Ectodermal cell (in vitro differentiated cells): Measurements from ENCODE around the gene MROH8.

Experiments used
- H3K27ac ChIP-seq: 2 replicates; pipeline ENCODE4 v1.7.0; 2013; ENCODE audit warnings: mild to moderate bottlenecking, low read depth, low read length; ENCODE audit not compliant: insufficient read depth, poor library complexity, severe bottlenecking
- H3K27me3 ChIP-seq: 2 replicates; pipeline ENCODE4 v1.7.0; 2013; ENCODE audit warnings: mild to moderate bottlenecking, low read length; ENCODE audit not compliant: insufficient read depth, control insufficient read depth, poor library complexity, severe bottlenecking
- H3K36me3 ChIP-seq: one replicate; pipeline ENCODE4 v1.7.0; 2013; ENCODE audit warnings: low read length; ENCODE audit not compliant: control insufficient read depth, insufficient read depth
- H3K4me1 ChIP-seq: one replicate; pipeline ENCODE4 v1.7.0; 2013; ENCODE audit warnings: low read length; ENCODE audit not compliant: control insufficient read depth, insufficient read depth
- H3K4me3 ChIP-seq: 2 replicates; pipeline ENCODE4 v1.7.0; 2013; ENCODE audit warnings: low read depth, low read length, control low read depth; ENCODE audit not compliant: insufficient read depth
- H3K9me3 ChIP-seq: 2 replicates; pipeline ENCODE4 v1.7.0; 2013; ENCODE audit warnings: mild to moderate bottlenecking, low read length, moderate library complexity; ENCODE audit not compliant: control insufficient read depth
- WGBS, 2 experiments: methylation state at CpG; one replicate each; pipeline ENCODE4 v1.1.7; 2013; ENCODE audit warnings: missing lambda C conversion rate in 2 of 2; 5-methylcytosine and 5-hydroxymethylcytosine counted together

MROH8 gene

DNA sequence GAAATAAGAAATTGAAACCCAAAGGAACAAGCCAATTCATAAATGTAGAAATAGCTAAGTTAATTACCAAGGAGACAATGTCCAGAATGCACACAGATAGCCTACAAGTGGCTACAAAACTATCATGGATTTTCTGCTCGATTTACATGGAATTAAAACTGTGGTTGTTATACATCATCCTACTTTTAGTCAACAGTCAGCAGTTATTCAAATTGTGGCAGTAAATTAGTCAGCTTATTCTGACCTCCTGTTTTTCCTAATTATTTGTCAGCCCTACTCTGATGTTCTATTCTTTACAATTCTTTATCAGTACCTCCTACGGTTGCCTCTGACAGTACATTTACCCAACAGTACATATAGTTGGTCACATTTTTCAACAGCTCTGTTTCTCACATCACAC is 113.2 kb downstream of the MROH8 start:
- peaks cover 10% of the 10 kb centered on the region for H3K36me3 ChIP-seq
- H3K9me3 ChIP-seq, result no peaks in the 10 kb centered on the region
- no peaks in the 10 kb centered on the region for H3K27me3 ChIP-seq
- H3K4me3 ChIP-seq, result no peak overlapping the region
- WGBS, 2 experiments, result 89 to 94% methylated on average over 2 of the region's 2 CpGs
- H3K4me1 ChIP-seq, result no peaks in the 10 kb centered on the region
- H3K27ac ChIP-seq, result no peak overlapping the region

DNA sequence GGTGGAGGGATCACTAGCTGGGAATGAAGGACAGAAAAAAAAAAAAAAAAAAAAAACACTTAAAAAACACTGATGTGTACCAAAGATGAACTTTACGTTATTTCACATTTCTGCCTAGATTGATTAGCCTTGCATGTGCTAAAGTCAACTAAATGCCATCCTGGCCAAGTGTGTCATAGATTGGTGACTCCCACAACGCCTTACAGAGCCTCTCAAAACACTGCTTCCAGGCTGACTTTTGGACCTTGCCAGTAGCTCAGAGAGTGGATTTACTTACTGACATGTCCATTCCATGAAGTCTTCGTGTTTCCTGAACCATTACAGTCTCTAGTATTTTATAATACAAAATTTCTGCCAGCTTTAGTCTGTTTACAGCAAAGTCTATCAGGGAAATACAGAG is 124.1 kb downstream of the MROH8 start:
- no peaks in the 10 kb centered on the region for H3K4me1 ChIP-seq
- no peaks in the 10 kb centered on the region for H3K27me3 ChIP-seq
- WGBS, 2 experiments, result 94 to 100% methylated on average over 3 of the region's 3 CpGs
- no peaks in the 10 kb centered on the region for H3K9me3 ChIP-seq
- no peak overlapping the region for H3K27ac ChIP-seq
- no peak overlapping the region for H3K4me3 ChIP-seq
- H3K36me3 ChIP-seq, result peaks cover 25% of the 10 kb centered on the region

DNA sequence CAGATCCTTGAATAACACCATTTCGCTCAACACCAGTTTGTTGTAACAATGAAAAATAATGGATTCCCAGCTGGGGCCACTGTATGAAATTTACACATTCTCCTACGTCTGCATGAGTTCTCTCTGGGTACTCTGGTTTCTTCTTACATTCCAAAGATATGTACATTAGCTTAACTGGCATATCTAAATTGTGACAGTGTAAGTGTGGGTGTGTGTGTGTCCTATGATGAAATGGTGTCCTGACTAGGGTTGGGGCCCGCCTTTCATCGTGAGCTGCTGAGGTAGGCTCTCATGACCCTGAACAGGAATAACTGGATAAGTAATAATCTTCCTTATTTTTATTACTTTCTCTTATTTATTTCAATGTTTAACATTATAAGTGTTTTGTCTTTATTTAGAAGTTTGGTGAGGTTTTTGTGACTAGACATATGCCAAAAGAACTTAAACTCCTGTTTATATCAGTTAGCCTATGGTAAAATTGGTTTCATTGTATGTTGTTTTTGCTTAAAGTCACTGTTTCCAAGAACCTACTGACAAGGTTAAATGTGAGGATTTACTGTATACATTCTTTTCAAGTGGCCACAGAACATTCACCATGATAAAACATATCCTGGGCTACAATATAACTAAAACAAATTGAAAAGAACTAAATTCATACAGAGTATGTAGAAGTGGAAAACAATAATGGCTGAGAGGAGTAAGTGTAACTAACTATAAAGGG is 126.0 kb downstream of the MROH8 start:
- no peak overlapping the region for H3K4me3 ChIP-seq
- H3K4me1 ChIP-seq, result no peaks in the 10 kb centered on the region
- H3K27ac ChIP-seq, result no peak overlapping the region
- 96 to 98% methylated on average over 2 to 4 of the region's 4 CpGs for WGBS, 2 experiments
- peaks cover 10% of the 10 kb centered on the region for H3K36me3 ChIP-seq
- H3K9me3 ChIP-seq, result no peaks in the 10 kb centered on the region
- H3K27me3 ChIP-seq, result no peaks in the 10 kb centered on the region
